ENCODE measurements around the gene TMPRSS9.

DNA sequence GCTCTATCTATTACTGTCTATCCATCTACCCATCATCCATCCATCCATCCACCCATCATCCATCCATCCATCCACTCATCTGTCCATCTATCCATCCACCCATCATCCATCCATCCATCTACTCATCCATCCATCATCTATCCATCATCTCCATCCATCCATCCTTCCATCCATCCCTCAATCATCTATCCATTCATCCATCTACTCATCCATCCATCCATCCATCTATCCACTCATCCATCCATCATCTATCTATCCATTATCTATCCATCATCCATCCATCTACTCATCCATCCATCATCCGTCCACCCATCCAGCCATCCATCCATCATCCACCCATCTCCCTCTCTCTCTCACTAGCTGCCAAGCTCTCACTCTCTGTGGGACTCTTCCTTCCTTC, 80.5 kb downstream of the TMPRSS9 start:
- TF ChIP-seq POLR2A (IDR thresholded peaks at IDR 0.05), result no peak
- TF ChIP-seq, protein P1, sequence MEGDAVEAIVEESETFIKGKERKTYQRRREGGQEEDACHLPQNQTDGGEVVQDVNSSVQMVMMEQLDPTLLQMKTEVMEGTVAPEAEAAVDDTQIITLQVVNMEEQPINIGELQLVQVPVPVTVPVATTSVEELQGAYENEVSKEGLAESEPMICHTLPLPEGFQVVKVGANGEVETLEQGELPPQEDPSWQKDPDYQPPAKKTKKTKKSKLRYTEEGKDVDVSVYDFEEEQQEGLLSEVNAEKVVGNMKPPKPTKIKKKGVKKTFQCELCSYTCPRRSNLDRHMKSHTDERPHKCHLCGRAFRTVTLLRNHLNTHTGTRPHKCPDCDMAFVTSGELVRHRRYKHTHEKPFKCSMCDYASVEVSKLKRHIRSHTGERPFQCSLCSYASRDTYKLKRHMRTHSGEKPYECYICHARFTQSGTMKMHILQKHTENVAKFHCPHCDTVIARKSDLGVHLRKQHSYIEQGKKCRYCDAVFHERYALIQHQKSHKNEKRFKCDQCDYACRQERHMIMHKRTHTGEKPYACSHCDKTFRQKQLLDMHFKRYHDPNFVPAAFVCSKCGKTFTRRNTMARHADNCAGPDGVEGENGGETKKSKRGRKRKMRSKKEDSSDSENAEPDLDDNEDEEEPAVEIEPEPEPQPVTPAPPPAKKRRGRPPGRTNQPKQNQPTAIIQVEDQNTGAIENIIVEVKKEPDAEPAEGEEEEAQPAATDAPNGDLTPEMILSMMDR (IDR thresholded peaks at IDR 0.05), result no peak

Data from heart left ventricle (tissue), 13 donors.